ENCODE results near the gene ZNF652.

The ZNF652 gene

GRCh38 chr17:49260011-49260816 is 101.8 kb downstream of the ZNF652 start:
- peak overlapping the region; percentile 12; the same call in 1 of the 2 replicates for H3K9ac ChIP-seq (ENCODE audit: low read depth, low read length)
- H3K4me3 ChIP-seq (ENCODE audit: low read length), result peak overlapping the region; percentile 63
- no peaks in the 10 kb centered on the region for H3K9me3 ChIP-seq (ENCODE audit: insufficient read depth, low read depth, low read length)
- no peak overlapping the region for H3K27ac ChIP-seq (ENCODE audit: low read depth, low read length)
- WGBS, result 2% methylated on average over 77 of the region's 77 CpGs
- 0 out of 2 replicates have a peak, but pooled peaks cover 5% of the 10 kb centered on the region for H3K4me1 ChIP-seq (ENCODE audit: insufficient read depth, low read length)
- H3K36me3 ChIP-seq (ENCODE audit: insufficient read depth, low read length), result no peaks in the 10 kb centered on the region
- H3K27me3 ChIP-seq (ENCODE audit: insufficient read depth, low read length), result peaks cover 23% of the 10 kb centered on the region

GRCh38 chr17:49259663-49260010 is 102.4 kb downstream of the ZNF652 start:
- H3K9ac ChIP-seq (ENCODE audit: low read depth, low read length), result peak overlapping the region; percentile 12; the same call in 1 of the 2 replicates
- no peak overlapping the region for H3K27ac ChIP-seq (ENCODE audit: low read depth, low read length)
- peak overlapping the region; percentile 63 for H3K4me3 ChIP-seq (ENCODE audit: low read length)
- no peaks in the 10 kb centered on the region for H3K36me3 ChIP-seq (ENCODE audit: insufficient read depth, low read length)
- 0 out of 2 replicates have a peak, but pooled peaks cover 5% of the 10 kb centered on the region for H3K4me1 ChIP-seq (ENCODE audit: insufficient read depth, low read length)
- peaks cover 23% of the 10 kb centered on the region for H3K27me3 ChIP-seq (ENCODE audit: insufficient read depth, low read length)
- WGBS, result 14% methylated on average over 9 of the region's 10 CpGs
- no peaks in the 10 kb centered on the region for H3K9me3 ChIP-seq (ENCODE audit: insufficient read depth, low read depth, low read length)

GRCh38 chr17:49258394-49258793 is 103.7 kb downstream of the ZNF652 start:
- H3K27ac ChIP-seq (ENCODE audit: low read depth, low read length), result no peak overlapping the region
- H3K4me3 ChIP-seq (ENCODE audit: low read length), result no peak overlapping the region
- H3K27me3 ChIP-seq (ENCODE audit: insufficient read depth, low read length), result peaks cover 23% of the 10 kb centered on the region
- H3K9me3 ChIP-seq (ENCODE audit: insufficient read depth, low read depth, low read length), result no peaks in the 10 kb centered on the region
- H3K4me1 ChIP-seq (ENCODE audit: insufficient read depth, low read length), result 0 out of 2 replicates have a peak, but pooled peaks cover 5% of the 10 kb centered on the region
- no peaks in the 10 kb centered on the region for H3K36me3 ChIP-seq (ENCODE audit: insufficient read depth, low read length)
- no peak overlapping the region for H3K9ac ChIP-seq (ENCODE audit: low read depth, low read length)
- 95% methylated on average over 3 of the region's 3 CpGs for WGBS

- H3K4me3 ChIP-seq (ENCODE audit: low read length), result no peak overlapping the region
- 95% methylated on average over 3 of the region's 5 CpGs for WGBS
- peaks cover 9% of the 10 kb centered on the region for H3K27me3 ChIP-seq (ENCODE audit: insufficient read depth, low read length)
- no peaks in the 10 kb centered on the region for H3K9me3 ChIP-seq (ENCODE audit: insufficient read depth, low read depth, low read length)
- H3K36me3 ChIP-seq (ENCODE audit: insufficient read depth, low read length), result no peaks in the 10 kb centered on the region
- H3K4me1 ChIP-seq (ENCODE audit: insufficient read depth, low read length), result no peaks in the 10 kb centered on the region
- no peak overlapping the region for H3K27ac ChIP-seq (ENCODE audit: low read depth, low read length)
- no peak overlapping the region for H3K9ac ChIP-seq (ENCODE audit: low read depth, low read length)
These were observed 106.9 kb downstream of the ZNF652 start for GRCh38 chr17:49255125-49255524.

GRCh38 chr17:49254066-49254465 is 108.0 kb downstream of the ZNF652 start:
- Histone ChIP-seq H3K27me3 (ENCODE audit: insufficient read depth, low read length) (no peaks in the 10 kb centered on the region), H3K36me3 (ENCODE audit: insufficient read depth, low read length) (no peaks in the 10 kb centered on the region), H3K4me3 (ENCODE audit: low read length) (no peak overlapping the region), H3K4me1 (ENCODE audit: insufficient read depth, low read length) (no peaks in the 10 kb centered on the region), H3K27ac (ENCODE audit: low read depth, low read length) (no peak overlapping the region), H3K9me3 (ENCODE audit: insufficient read depth, low read depth, low read length) (no peaks in the 10 kb centered on the region), H3K9ac (ENCODE audit: low read depth, low read length) (no peak overlapping the region)
- 69% methylated on average over 3 of the region's 4 CpGs for WGBS

GRCh38 chr17:49252148-49252695 is 109.8 kb downstream of the ZNF652 start:
- 91% methylated on average over 6 of the region's 6 CpGs for WGBS
- H3K4me1 ChIP-seq (ENCODE audit: insufficient read depth, low read length), result no peaks in the 10 kb centered on the region

GRCh38 chr17:49249890-49250522 is 112.0 kb downstream of the ZNF652 start:
- Histone ChIP-seq H3K27ac (ENCODE audit: low read depth, low read length) (no peak overlapping the region), H3K4me3 (ENCODE audit: low read length) (no peak overlapping the region), H3K4me1 (ENCODE audit: insufficient read depth, low read length) (no peaks in the 10 kb centered on the region), H3K9me3 (ENCODE audit: insufficient read depth, low read depth, low read length) (no peaks in the 10 kb centered on the region), H3K36me3 (ENCODE audit: insufficient read depth, low read length) (no peaks in the 10 kb centered on the region), H3K9ac (ENCODE audit: low read depth, low read length) (no peak overlapping the region), H3K27me3 (ENCODE audit: insufficient read depth, low read length) (no peaks in the 10 kb centered on the region)
- WGBS, result 94% methylated on average over 10 of the region's 12 CpGs

More at GRCh38 chr17:49252148-49252695, 109.8 kb downstream of the ZNF652 start:
- H3K36me3 ChIP-seq (ENCODE audit: insufficient read depth, low read length), result no peaks in the 10 kb centered on the region
- H3K27ac ChIP-seq (ENCODE audit: low read depth, low read length), result no peak overlapping the region
- no peak overlapping the region for H3K9ac ChIP-seq (ENCODE audit: low read depth, low read length)
- no peaks in the 10 kb centered on the region for H3K9me3 ChIP-seq (ENCODE audit: insufficient read depth, low read depth, low read length)
- no peaks in the 10 kb centered on the region for H3K27me3 ChIP-seq (ENCODE audit: insufficient read depth, low read length)
- H3K4me3 ChIP-seq (ENCODE audit: low read length), result no peak overlapping the region

- H3K4me3 ChIP-seq (ENCODE audit: low read length), result no peak overlapping the region
- H3K9ac ChIP-seq (ENCODE audit: low read depth, low read length), result no peak overlapping the region
- H3K27me3 ChIP-seq (ENCODE audit: insufficient read depth, low read length), result no peaks in the 10 kb centered on the region
- WGBS, result 72% methylated on average over 10 of the region's 10 CpGs
- H3K4me1 ChIP-seq (ENCODE audit: insufficient read depth, low read length), result no peaks in the 10 kb centered on the region
- H3K27ac ChIP-seq (ENCODE audit: low read depth, low read length), result no peak overlapping the region
- no peaks in the 10 kb centered on the region for H3K36me3 ChIP-seq (ENCODE audit: insufficient read depth, low read length)
- no peaks in the 10 kb centered on the region for H3K9me3 ChIP-seq (ENCODE audit: insufficient read depth, low read depth, low read length)
These were observed 112.7 kb downstream of the ZNF652 start for GRCh38 chr17:49249292-49249794.

- H3K36me3 ChIP-seq (ENCODE audit: insufficient read depth, low read length), result no peaks in the 10 kb centered on the region
- H3K9me3 ChIP-seq (ENCODE audit: insufficient read depth, low read depth, low read length), result no peaks in the 10 kb centered on the region
- no peaks in the 10 kb centered on the region for H3K4me1 ChIP-seq (ENCODE audit: insufficient read depth, low read length)
- H3K27me3 ChIP-seq (ENCODE audit: insufficient read depth, low read length), result no peaks in the 10 kb centered on the region
- WGBS, result 93% methylated on average over 7 of the region's 7 CpGs
- no peak overlapping the region for H3K27ac ChIP-seq (ENCODE audit: low read depth, low read length)
- no peak overlapping the region for H3K4me3 ChIP-seq (ENCODE audit: low read length)
- H3K9ac ChIP-seq (ENCODE audit: low read depth, low read length), result no peak overlapping the region
These were observed 114.1 kb downstream of the ZNF652 start for GRCh38 chr17:49247944-49248343.

GRCh38 chr17:49244839-49245238 is 117.2 kb downstream of the ZNF652 start:
- Histone ChIP-seq H3K4me3 (ENCODE audit: low read length) (no peak overlapping the region), H3K9me3 (ENCODE audit: insufficient read depth, low read depth, low read length) (no peaks in the 10 kb centered on the region), H3K4me1 (ENCODE audit: insufficient read depth, low read length) (no peaks in the 10 kb centered on the region), H3K27me3 (ENCODE audit: insufficient read depth, low read length) (no peaks in the 10 kb centered on the region), H3K36me3 (ENCODE audit: insufficient read depth, low read length) (no peaks in the 10 kb centered on the region), H3K27ac (ENCODE audit: low read depth, low read length) (no peak overlapping the region), H3K9ac (ENCODE audit: low read depth, low read length) (no peak overlapping the region)
- 92% methylated on average over 4 of the region's 4 CpGs for WGBS

Measured in HUES64 (cell line).